Ammon's horn (tissue), 1 donor: ENCODE measurements around the gene MTERF4.
"Not testable (repeated sequence)": the region's sequence is repeated elsewhere in the genome, so short reads cannot be mapped to it uniquely, and the experiment has no call there.

Source experiments
- DNase-seq: peaks from one replicate; pipeline ENCODE4 v3.0.0-alpha.2; 2016; ENCODE audit warnings: low spot score

MTERF4 gene

GRCh38 chr2:241111440-241111805 is 9.3 kb upstream of the MTERF4 start:
- DNase-seq, result no peak

GRCh38 chr2:241110607-241111439 is 8.7 kb upstream of the MTERF4 start:
- DNase-seq, result no peak

DNA sequence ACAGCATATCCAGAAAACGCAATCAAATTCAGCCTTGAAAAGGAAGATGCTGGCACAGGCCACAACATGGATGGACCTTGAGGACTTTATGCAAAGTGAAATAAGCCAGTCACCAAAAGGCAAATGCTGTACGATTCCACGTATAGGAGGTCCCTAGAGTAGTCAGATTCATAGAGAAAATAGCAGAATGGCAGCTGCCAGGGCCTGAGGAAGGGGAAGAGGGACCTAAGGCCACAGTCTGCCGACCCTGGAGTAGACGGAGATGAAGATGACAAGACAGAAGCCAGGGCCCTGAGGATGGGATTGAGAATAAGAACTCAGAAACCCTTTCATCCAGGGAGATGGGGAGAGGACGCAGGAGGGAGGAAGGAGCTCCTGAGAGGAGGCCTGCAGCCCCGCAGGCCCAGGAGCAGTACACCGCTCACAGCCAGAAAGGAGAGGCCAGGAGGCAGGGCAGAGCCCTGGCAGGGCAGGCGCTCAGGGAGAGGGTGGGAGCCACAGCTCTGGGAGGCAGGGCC is 8.1 kb upstream of the MTERF4 start:
- no peak for DNase-seq

DNA sequence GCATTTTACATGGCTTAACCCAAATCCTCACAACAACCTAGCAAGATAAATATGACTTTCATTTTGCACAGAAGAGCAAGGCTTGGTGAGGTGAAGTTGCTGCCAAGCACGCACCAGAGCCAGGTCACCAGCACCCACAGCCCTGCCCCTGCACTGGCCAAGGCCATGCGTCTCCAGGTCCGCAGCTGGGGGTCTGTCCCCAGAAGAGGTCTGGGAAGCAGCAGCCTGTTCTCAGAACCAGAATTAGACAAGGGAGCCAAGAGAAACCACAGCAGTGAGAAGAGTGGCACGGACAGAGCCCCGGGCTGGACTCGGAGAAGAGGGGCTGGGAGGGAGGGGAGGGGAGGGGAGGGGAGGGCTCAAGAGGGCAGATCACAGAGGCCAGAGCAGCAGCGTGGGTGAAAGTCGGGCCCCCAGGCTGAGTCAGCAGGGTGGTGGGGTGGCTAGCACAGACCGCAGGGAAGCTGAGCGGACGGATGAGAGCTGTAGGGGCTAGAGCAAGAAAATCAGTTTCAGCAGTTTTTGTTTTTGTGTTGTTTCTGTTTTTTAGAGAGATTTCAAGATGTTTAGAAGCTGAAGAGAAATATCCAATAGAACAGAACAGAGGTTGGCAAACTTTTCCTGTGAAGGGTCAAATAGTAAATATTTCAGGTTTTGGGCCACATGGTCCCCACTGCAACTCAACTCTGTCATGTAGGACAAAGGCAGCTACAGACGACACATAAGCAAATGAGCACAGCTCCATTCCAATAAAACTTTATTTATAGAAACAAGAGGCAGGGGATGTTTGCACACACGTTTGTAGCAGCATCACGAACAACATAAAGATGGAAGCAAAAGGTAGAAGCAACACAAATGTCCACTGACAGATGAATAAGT is 7.4 kb upstream of the MTERF4 start:
- DNase-seq, result no peak

- no peak for DNase-seq
These were observed 6.5 kb upstream of the MTERF4 start for GRCh38 chr2:241108271-241109209.

DNA sequence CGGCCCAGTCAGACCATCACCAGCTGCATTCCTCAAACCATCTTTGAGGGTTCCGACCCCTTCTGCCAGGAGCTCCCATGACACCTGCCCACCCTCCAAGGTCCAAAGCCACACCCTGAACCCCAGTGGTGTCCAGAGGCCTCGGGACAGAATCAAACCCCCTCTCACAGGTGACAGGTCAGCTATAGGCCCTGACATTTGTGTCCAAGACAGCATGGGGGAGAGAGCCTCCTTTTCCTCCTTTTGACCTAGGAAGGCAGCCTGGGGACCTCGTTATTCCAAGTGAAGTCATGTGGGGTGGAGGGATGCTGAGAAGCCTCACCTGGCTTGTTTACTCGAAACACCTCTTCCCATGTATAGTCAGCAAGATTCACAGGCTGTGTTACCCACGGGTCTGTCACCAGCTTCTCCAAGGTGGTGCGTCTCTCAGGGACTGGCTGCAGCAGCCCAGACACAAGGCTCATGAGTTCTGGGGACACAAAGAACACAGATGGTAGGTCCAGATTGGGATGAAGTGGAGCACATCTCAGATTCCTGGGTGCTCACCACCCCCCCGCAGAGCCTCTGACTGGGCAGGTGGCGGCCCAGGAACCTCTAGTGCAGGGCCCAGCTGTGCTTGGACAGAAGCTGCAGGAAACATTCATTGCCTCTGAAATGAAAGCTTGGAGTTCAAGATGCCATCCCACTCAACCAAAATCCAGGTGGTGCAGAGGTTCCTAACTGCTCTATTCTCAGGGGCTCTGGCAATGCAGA is 5.1 kb upstream of the MTERF4 start:
- DNase-seq, result no peak

DNA sequence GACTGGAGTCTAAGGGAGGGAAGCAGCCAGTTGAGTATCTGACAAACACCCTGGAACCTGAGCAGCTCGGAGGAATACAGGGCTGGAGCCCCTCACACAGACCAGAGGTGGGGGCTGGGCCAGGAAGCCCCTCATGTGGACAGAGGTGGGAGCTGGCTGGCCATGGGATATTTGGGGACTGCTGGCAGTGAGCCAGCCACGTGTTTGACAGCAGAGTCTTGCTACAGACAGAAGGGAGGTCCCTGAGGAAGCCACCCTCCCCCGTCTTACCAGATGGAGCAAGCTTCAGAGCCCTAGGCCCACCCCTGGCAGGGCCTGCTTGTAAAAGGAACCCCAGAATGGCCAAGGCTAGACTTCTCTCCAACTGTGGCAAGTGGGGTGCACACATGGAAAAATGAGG is 3.6 kb upstream of the MTERF4 start:
- DNase-seq, result no peak

DNA sequence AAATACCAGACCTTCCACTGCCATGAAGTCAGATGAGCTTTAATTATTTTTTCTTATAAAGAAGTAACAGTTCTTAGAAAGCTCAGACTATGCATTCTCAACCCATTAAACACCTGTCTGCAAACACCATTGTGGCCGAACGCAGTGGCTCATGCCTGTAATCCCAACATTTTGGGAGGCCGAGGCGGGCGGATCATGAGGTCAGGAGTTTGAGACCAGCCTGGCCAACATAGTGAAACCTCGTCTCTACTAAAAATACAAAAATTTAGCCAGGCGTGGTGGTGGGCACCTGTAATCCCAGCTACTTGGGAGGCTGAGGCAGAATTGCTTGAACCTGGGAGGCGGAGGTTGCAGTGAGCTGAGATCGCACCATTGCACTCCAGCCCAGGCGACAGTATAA is 2.5 kb upstream of the MTERF4 start:
- DNase-seq, result not testable (repeated sequence)

DNA sequence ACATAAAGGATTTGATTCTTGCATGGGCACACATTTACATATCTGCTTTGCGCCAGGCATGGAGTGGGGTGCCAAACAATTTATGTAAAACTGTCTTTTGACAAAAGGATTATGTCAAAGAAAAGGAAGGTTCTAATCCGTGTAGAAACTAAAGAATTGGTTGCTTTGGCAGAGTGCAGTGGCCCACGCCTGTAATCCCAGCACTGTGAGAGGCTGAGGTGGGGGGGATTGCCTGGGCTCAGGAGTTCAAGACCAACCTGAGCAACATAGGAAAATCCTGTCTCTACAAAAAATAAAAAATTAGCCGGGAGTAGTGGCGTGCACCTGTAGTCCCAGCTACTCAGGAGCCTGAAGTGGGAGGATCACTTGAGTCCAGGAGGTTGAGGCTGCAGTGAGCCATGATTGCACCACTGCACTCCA is 1.1 kb upstream of the MTERF4 start:
- no peak for DNase-seq

- no peak for DNase-seq
These were observed 2.8 kb downstream of the MTERF4 start for GRCh38 chr2:241099246-241099645.

DNA sequence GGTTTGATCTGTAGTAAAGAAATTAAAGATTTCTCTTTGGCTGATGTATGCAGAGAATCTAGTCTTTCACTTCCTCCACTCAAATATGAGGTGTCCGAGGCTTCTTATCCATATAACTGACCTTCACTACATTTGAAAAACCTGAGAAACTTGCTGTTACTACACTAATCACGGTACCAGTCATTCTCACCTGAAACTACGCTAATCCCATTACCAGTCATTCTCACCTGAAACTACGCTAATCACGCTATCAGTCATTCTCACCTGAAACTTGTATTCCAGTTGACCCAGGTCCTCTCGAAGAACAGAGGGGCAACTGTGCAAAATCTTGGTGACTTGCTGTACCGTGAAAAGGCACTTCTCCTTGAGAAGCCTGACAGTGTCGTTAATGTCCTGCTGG is 5.1 kb downstream of the MTERF4 start:
- no peak for DNase-seq

- no peak for DNase-seq
These were observed 6.3 kb downstream of the MTERF4 start for GRCh38 chr2:241095594-241096290.

DNA sequence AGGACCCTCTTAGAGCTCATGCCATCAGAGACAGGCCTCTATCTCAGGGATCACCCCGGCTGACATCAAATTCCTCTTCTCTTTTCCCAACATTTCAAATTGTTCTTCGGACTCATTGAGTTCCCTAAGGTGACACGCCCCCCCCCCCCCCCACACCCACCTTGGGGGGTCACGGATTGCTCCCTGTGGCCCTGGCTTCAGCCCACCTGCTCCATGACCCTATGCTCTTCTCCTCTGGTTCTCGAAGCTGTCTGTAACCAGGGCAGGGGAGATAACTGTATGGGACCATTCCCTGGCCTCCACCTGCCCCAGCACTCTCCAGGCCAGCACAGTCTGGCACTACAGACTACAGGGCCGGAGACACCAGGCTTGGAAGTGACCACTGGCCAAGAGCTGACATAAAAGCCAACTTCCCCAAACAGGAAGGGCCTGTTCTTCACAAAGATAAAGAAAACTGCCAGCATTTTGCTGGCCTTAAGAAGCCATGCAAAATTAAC is 7.1 kb downstream of the MTERF4 start:
- DNase-seq, result no peak

GRCh38 chr2:241094172-241094571 is 7.9 kb downstream of the MTERF4 start:
- no peak for DNase-seq

DNA sequence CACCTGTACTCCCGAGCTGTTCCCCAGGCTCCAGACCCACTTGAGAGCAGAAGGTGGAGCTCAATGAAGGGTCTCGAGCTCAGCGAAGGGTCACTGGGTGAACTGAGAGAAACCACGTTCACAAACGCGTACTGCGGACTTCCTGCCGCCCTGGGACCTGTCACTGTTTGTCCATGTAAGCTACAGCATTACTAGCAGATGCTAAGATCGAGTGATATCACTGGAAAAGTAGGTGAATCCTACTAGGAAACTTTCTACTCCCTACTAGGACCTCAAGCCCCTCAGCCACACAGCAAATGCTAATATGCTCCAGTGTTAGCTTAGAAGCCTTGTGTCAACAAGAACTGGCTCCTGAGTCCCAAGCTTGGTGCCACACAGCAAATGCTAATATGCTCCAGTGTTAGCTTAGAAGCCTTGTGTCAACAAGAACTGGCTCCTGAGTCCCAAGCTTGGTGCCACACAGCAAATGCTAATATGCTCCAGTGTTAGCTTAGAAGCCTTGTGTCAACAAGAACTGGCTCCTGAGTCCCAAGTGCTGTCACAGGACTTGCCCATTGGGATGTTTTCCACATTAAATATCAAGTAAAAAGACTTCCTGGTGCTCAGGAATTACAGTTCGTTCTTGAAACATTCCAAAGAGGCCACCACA is 8.8 kb downstream of the MTERF4 start:
- not testable (repeated sequence) for DNase-seq

DNA sequence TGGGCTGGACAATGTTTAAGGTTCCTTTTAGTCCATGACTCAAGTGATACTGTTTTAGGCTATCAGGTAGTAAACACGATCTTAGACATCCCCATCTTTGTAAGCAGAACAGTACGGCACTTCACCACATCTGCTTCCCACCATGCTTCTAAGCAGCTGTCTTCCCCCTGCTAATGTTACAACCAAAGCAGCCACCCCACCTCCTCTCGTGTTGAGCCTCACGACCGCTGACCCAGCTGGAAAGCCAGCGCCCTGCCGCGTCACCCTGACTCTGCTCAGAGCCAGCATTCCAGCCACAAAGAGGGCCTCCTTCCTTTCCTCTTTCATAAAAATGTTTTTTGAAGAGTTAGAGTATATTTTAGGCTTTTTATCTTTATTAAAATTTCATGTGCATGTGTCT is 9.4 kb downstream of the MTERF4 start:
- DNase-seq, result no peak

DNA sequence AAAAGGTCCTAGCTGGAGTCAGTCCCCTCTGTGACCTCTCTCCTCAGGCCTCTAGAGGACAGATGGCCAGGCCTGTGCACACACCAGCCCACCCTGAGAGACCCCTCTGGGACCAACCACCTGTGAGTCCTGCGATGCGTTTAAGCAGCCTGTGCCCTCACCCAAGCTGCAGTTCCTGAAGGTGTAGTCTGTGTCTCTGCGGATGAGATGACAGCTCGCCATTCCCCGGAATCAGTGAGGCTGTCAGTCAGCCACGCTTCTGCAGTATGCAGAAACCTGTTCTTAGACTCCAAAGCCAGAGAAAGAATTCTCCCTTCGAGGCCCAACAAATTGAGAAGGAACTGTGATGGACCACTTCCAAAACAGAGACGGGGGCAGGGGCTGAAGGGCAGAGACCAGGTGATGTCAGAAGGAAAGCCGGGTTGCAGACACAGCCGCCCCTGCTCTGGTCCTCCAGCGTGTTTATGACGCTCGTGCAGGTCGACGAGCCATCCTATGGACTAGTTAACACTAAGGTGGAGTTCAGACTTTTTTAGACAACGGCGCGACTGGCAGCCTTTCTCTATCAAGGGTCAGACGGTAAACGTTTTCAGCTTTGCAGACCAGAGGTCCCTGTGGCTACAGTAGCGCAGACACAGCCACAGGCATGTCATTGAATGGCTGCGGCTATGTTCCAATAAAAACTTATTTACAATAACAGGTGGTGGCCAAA is 10.2 kb downstream of the MTERF4 start:
- no peak for DNase-seq

DNA sequence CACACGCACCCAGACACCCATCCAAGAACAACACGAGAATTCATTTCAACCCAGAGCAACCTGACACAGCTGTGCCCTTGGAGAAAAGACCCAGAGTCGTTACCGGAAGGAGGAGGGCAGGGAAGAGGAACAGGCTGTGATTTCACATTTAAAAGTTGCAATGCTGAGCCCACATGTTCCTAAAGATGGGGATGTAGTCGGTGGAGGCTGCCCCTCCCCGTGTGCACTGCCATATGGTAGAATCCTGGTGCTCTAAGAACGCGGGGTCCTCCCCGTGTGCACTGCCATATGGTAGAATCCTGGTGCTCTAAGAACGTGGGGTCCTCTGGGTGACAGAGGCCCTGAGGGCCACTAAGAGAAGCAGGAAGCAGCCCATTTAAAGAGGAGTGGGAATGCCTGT is 10.9 kb downstream of the MTERF4 start:
- DNase-seq, result no peak
